Thyroid gland (tissue), 4 donors: ENCODE measurements around the gene MKNK2. TPM values are rescaled to one million over a fixed set of nuclear protein-coding genes. Genes with fewer than 3 reads are reported as not detected.

Experiments
- DNase-seq, 2 donors: peaks; one replicate each; pipeline ENCODE4 v3.0.0-alpha.2; 2019
- H3K27ac ChIP-seq, 3 donors: fragments of 200-600 bp; sonication (generic); 1 replicate in 2 of 3; 2 replicates in 1 of 3; pipeline ENCODE4 v1.5.1; 2016 to 2019; ENCODE audit warnings: mild to moderate bottlenecking in 1 of 3, moderate library complexity in 1 of 3
- H3K27me3 ChIP-seq: fragments of 200-600 bp; sonication (generic); one replicate; pipeline ENCODE4 v1.5.1; 2019
- H3K36me3 ChIP-seq, 2 donors: fragments of 200-600 bp; sonication (generic); one replicate each; pipeline ENCODE4 v1.5.1; 2016 to 2019
- H3K4me1 ChIP-seq, 2 donors: fragments of 200-600 bp; sonication (generic); one replicate each; pipeline ENCODE4 v1.5.1; 2017 to 2019
- H3K4me3 ChIP-seq, 3 donors: fragments of 200-600 bp; sonication (generic); replicated peaks in 1 of 3; 1 replicate in 2 of 3; 2 replicates in 1 of 3; pipeline ENCODE4 v1.5.1; 2016; ENCODE audit warnings: mild to moderate bottlenecking in 1 of 3
- H3K9me3 ChIP-seq: fragments of 200-600 bp; sonication (generic); one replicate; pipeline ENCODE4 v1.5.1; 2017
- POLR2A ChIP-seq, 2 donors: fragments of 450-650 bp; IDR thresholded peaks; one replicate each; pipeline ENCODE4 v1.6.1; 2017; ENCODE audit warnings: antibody characterized with exemption in 2 of 2, mild to moderate bottlenecking in 2 of 2, moderate library complexity in 1 of 2
- WGBS, 2 donors: methylation state at CpG; one replicate each; pipeline ENCODE4 v1.1.5; 2017; 5-methylcytosine and 5-hydroxymethylcytosine counted together
- intact Hi-C: fragments of 100-400 bp; cut with DNase I; formaldehyde crosslinking; loops from one replicate; pipeline ENCODE4 v1.15.1; 2023
- total RNA-seq, 4 donors: library from RNA; depleted of rRNA; stranded (reverse); fragments of >200 nt; gene quantifications; one replicate each; pipeline ENCODE4 v1.2.3, GENCODE V29; 2016
- TF ChIP-seq, protein P1 (sequence below), 6 experiments: fragments of 200-600 bp in 3 of 6; fragments of 450-650 bp in 3 of 6; sonication (generic) in 3 of 6; IDR thresholded peaks; one replicate each; pipeline ENCODE4 v1.5.1; 2016 to 2019; ENCODE audit warnings: antibody characterized with exemption in 6 of 6, mild to moderate bottlenecking in 2 of 6, inconsistent platforms in 1 of 6, moderate library complexity in 1 of 6

The MKNK2 gene
- total RNA-seq, 4 donors from 2014 or later = 106 to 161 (median 123) TPM

DNA sequence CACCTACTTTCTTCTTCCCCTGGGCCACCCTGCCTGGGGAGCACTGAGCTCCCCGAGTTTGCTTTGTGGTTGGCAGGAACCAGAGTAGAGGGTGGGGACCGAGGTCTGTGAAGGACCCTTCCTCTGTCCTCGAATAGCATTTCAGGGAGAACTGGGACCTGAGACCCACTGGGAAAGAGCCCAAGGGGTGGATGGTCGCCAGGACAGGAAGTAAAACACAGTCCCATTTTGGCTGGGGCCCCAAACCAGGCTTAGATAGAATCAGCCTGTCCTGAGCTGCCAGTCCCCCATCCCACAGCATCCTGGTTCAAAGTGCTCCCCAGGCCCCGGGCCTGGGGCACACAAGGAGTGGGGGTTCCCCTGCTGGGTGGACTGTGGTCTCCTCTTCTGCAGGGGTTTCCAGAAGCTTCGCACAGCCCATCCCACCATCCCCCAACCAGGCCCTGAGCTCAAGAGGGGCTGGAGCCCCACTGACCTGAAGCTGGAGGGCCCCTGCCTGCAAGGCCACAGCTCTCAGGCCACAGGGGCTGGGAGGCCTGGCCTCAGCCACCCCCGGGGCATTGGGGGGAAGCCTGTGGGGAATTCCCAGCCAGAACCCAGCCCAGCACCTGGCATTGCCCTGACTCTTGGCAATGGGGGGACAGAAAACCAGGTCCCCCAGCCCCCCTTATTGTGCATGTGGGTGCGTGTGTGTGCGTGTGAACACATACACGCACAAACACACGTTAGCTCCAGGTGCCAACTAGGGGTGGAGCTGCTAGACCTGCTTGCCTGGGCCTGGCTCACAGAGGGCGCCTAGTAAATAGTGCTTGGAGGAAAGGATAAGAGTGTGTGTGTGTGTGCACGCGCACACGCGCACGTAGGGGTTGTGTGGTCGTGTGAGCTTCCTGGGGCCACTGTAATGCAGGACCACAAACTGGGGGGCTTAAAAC lies 995 bp upstream of the MKNK2 start:
- no peaks in the 10 kb centered on the region for H3K9me3 ChIP-seq
- H3K27ac ChIP-seq = peak overlapping the region; percentile 74 to 96 (median 96)
- peak in 1 of 2 donors; percentile 38 for DNase-seq
- intact Hi-C loops = no loop called here
- peaks cover 53 to 73% of the 10 kb centered on the region in 2 donors for H3K4me1 ChIP-seq
- TF ChIP-seq, protein P1, sequence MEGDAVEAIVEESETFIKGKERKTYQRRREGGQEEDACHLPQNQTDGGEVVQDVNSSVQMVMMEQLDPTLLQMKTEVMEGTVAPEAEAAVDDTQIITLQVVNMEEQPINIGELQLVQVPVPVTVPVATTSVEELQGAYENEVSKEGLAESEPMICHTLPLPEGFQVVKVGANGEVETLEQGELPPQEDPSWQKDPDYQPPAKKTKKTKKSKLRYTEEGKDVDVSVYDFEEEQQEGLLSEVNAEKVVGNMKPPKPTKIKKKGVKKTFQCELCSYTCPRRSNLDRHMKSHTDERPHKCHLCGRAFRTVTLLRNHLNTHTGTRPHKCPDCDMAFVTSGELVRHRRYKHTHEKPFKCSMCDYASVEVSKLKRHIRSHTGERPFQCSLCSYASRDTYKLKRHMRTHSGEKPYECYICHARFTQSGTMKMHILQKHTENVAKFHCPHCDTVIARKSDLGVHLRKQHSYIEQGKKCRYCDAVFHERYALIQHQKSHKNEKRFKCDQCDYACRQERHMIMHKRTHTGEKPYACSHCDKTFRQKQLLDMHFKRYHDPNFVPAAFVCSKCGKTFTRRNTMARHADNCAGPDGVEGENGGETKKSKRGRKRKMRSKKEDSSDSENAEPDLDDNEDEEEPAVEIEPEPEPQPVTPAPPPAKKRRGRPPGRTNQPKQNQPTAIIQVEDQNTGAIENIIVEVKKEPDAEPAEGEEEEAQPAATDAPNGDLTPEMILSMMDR (IDR thresholded peaks at IDR 0.05) = no peak
- TF ChIP-seq POLR2A (IDR thresholded peaks at IDR 0.05) = no peak
- peak overlapping the region in 1 of 3 donors; percentile 24 for H3K4me3 ChIP-seq
- H3K36me3 ChIP-seq = peaks cover 0 to 7% of the 10 kb centered on the region in 2 donors
- no peaks in the 10 kb centered on the region for H3K27me3 ChIP-seq
- 55 to 72% methylated on average over 14 to 16 of the region's 18 CpGs for WGBS, 2 donors

DNA sequence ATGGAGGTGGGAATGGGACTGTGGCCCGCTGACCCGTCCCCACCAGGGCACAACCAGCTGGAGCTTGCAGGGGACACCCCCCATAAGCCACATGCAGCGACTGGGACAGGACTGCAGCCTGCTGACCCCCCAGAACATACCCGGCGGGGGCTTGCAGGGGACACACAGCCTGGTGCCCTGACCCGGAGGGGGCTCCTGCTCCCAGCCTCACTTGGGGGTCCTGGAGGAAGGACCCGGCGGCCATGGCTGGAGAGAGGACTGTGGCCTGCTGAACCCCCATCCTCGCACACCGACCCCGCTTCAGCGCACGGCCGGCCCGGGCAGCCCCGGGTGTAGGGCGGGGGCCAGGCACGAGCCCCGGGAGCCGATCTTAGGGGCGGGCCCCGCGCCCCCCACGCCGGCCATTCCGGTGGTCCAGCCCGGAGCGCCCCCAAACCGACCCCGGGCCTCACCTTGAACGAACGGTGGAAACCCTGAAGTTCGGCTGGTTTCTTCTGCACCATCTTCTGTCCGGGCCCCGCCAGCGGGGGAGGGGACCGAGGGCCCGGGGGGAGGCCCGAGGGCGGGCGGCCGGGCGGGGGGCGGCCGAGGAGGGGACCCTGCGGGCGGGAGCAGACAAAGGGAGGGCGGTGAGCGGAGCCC lies 574 bp downstream of the MKNK2 start:
- H3K36me3 ChIP-seq = peaks cover 12 to 23% of the 10 kb centered on the region in 2 donors
- TF ChIP-seq POLR2A (IDR thresholded peaks at IDR 0.05) = no peak
- TF ChIP-seq, protein P1 (IDR thresholded peaks at IDR 0.05) = no peak
- H3K4me1 ChIP-seq = peaks cover 49 to 73% of the 10 kb centered on the region in 2 donors
- H3K4me3 ChIP-seq = peak overlapping the region; percentile 76 to 98 (median 98)
- no peaks in the 10 kb centered on the region for H3K27me3 ChIP-seq
- WGBS, 2 donors = 0% methylated on average over 1 of the region's 49 CpGs; no CpG with 5 or more reads in 1 of the 2 donors
- no peaks in the 10 kb centered on the region for H3K9me3 ChIP-seq
- H3K27ac ChIP-seq = peak overlapping the region; percentile 95 to 100 (median 96)
- intact Hi-C loops = no loop called here
- DNase-seq = peak in 1 of 2 donors; percentile 30

DNA sequence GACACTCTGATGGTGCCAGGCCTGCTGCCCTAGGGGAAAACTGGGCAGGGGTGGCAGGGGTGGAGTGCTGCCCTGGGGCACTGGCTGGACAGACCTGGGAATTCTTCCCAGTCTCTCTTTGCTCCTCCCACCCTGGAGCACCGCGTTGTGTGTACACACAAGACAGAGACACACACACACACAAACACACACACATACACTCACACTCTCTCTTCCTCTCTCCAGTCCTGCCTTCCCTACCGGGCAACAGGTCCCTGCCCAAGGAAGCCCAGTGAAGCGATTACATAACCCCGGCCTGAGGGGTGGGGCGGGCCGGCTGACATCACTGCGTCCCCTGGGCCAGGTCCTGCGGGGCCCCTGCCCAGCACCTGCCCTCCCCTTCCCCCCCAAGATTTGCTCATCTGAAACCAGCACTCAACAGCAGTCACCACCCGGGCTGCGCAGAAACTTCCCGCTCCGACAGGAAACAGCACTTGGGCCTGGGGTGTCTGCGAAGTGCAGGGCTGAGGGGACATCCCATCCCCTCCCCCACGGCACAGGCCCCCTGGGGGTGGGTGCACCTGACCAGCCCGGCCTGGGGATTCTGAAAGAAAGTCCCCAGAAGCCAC lies 1.2 kb downstream of the MKNK2 start:
- Histone ChIP-seq H3K27ac (peak overlapping the region; percentile 95 to 100 (median 96)), H3K9me3 (no peaks in the 10 kb centered on the region), H3K4me1 (peaks cover 52 to 74% of the 10 kb centered on the region in 2 donors), H3K27me3 (no peaks in the 10 kb centered on the region), H3K4me3 (peak overlapping the region; percentile 76 to 98 (median 98)), H3K36me3 (peaks cover 19 to 24% of the 10 kb centered on the region in 2 donors)
- DNase-seq = peak; percentile 95 to 97
- intact Hi-C loops = no loop called here
- WGBS, 2 donors = 0% methylated on average over 5 to 9 of the region's 16 CpGs
- TF ChIP-seq POLR2A (IDR thresholded peaks at IDR 0.05) = peak; percentile 87 to 91
- TF ChIP-seq, protein P1 (IDR thresholded peaks at IDR 0.05) = no peak

DNA sequence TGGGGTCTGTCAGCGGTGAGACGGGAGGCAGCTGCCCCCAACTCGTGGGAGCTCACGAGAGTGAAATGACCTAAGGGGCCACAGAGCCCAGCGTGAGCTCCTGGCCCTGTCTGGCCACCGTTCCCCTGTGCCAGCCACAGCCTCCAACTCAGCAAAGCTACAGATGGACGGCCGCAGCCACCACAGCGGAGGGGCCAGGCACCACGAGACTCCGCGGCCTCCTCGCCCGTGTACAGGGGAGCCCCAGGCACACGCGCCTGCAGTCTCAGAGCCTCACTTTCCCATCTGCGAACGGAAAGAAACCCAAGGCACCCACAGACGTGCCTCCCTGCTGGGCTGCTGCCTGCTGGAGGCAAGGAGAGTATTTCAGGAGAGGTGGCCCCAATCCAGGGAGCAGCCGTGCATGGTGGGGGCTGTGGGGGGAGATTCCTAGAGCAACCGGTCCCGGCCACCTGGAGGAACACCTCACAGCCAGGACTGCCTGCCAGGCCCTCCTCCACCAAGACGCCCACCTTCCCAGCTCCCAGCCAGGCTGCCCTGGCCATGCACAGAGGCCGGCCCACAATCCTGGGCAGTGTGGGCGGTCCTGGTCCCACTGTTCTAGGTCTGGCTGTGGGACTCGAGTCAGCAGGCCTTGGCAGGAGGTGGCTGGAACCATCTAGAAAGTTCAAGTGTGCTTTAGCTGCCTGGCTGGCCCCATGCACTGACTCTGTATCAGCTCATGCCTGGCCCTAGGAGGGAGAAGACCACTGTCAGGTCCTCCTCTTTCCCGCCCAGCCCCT lies 1.9 kb downstream of the MKNK2 start:
- Histone ChIP-seq H3K27me3 (no peaks in the 10 kb centered on the region), H3K36me3 (peaks cover 19 to 24% of the 10 kb centered on the region in 2 donors), H3K4me3 (peak overlapping the region in 1 of 3 donors; percentile 76), H3K27ac (peak overlapping the region; percentile 95 to 100 (median 96)), H3K4me1 (peaks cover 54 to 74% of the 10 kb centered on the region in 2 donors), H3K9me3 (no peaks in the 10 kb centered on the region)
- DNase-seq = peak; percentile 92 to 93
- intact Hi-C loops = no loop called here
- TF ChIP-seq POLR2A (IDR thresholded peaks at IDR 0.05) = no peak
- TF ChIP-seq, protein P1 (IDR thresholded peaks at IDR 0.05) = no peak
- 14 to 16% methylated on average over 5 to 10 of the region's 27 CpGs for WGBS, 2 donors
